Omental fat pad (tissue), 4 donors: ENCODE results near the gene ERBB4. TPM values are rescaled to one million over a fixed set of nuclear protein-coding genes. Genes with fewer than 3 reads are reported as not detected.

Experiments
- ATAC-seq: fragments of 150-250 bp; one replicate; pipeline ENCODE4 v1.9.1; 2016; ENCODE audit warnings: mild to moderate bottlenecking, moderate library complexity; ENCODE audit not compliant: low FRiP score
- DNase-seq: peaks from one replicate; pipeline ENCODE4 v3.0.0-alpha.2; 2019; ENCODE audit warnings: low spot score
- total RNA-seq, 4 donors: library from RNA; depleted of rRNA; stranded (reverse); fragments of >200 nt; gene quantifications; one replicate each; pipeline ENCODE4 v1.1.0, GENCODE V29; 2016
- TF ChIP-seq, protein P1 (sequence below), 3 donors: fragments of 450-650 bp; IDR thresholded peaks; one replicate each; pipeline ENCODE4 v1.5.1; 2016 to 2017; ENCODE audit warnings: antibody characterized with exemption in 3 of 3, mild to moderate bottlenecking in 3 of 3, moderate library complexity in 2 of 3

Gene ERBB4
- total RNA-seq, 4 donors from 2014 or later, result 0.16 to 7.7 (median 2.1) TPM

DNA sequence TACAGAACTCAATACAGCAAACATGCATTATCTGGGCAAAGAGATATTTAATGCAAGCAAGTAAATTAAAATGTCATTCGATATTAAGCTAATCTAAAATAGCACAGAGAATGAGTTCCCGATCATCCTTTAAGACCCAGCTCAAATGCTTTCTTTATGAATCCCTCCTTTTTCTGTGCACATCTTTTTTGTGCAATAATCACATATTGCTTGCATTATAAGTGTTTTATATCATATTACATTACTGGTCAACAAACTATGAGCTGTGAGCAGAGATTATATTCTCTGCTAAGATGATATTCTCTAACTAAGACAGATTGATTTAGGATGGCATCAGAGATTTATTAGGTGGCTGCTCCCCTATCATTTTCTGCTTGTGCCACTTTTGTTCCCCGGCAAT lies 146.1 kb downstream of the ERBB4 start:
- TF ChIP-seq, protein P1, sequence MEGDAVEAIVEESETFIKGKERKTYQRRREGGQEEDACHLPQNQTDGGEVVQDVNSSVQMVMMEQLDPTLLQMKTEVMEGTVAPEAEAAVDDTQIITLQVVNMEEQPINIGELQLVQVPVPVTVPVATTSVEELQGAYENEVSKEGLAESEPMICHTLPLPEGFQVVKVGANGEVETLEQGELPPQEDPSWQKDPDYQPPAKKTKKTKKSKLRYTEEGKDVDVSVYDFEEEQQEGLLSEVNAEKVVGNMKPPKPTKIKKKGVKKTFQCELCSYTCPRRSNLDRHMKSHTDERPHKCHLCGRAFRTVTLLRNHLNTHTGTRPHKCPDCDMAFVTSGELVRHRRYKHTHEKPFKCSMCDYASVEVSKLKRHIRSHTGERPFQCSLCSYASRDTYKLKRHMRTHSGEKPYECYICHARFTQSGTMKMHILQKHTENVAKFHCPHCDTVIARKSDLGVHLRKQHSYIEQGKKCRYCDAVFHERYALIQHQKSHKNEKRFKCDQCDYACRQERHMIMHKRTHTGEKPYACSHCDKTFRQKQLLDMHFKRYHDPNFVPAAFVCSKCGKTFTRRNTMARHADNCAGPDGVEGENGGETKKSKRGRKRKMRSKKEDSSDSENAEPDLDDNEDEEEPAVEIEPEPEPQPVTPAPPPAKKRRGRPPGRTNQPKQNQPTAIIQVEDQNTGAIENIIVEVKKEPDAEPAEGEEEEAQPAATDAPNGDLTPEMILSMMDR (IDR thresholded peaks at IDR 0.05), result no peak
- ATAC-seq, result no peak
- no peak for DNase-seq

DNA sequence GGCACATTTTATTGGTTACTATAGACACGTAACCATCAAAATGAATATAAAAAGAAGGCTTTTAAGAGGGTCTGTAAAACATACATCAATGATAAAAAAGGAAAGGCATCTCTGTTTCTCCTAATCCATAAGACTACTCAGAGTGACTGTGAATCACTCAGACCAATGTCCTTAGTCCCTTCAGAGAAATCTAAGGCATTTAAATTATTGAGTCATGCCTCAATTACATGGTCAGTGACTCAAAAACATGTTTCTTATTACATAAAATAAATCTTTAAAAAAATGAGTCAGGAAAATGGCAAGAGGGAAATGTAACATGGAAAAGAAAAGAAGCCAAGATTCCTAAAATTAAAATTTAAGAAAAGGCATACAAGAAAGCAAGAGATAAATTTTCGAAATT lies 146.6 kb downstream of the ERBB4 start:
- no peak for DNase-seq

DNA sequence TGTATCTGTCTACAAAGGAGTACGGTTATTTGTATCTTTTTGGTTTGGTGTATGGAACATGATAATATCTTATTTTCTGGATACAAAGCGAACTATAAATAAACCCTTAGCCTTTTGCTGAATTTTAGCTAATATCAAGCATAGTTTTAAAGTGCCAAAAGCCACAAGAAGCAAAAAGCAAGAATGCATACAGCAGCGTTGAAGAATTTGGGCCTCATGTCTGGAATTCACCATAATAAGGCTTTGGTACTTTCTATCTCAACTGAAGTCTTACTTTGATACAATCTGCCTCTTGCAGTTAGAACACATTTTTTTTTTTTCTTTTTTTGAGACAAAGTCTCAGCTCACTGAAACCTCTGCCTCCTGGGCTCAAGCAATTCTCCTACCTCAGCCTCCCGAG lies 151.5 kb downstream of the ERBB4 start:
- no peak for ATAC-seq
- DNase-seq, result no peak
- TF ChIP-seq, protein P1 (IDR thresholded peaks at IDR 0.05), result no peak

More for the DNA sequence above, 146.6 kb downstream of the ERBB4 start:
- no peak for ATAC-seq
- TF ChIP-seq, protein P1 (IDR thresholded peaks at IDR 0.05), result no peak

DNA sequence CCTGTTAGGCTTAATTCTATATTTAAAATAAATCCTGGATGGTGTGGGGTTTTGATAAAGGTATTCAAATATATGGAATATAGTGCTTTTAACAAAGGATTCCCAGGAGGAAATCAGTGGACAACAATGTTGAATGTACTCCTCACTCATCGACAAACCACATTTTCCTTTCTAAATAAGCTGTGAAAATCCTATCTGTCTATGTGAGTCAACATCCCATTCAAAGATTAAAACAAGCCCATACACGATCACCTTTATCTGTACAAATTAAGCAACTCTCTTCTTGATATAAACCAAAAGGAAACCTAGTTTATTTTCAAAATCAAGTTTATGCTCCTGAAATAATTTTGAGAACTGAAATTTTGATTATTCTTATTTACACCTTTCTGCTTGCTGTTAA lies 153.4 kb downstream of the ERBB4 start:
- TF ChIP-seq, protein P1 (IDR thresholded peaks at IDR 0.05), result no peak
- ATAC-seq, result no peak
- DNase-seq, result no peak

DNA sequence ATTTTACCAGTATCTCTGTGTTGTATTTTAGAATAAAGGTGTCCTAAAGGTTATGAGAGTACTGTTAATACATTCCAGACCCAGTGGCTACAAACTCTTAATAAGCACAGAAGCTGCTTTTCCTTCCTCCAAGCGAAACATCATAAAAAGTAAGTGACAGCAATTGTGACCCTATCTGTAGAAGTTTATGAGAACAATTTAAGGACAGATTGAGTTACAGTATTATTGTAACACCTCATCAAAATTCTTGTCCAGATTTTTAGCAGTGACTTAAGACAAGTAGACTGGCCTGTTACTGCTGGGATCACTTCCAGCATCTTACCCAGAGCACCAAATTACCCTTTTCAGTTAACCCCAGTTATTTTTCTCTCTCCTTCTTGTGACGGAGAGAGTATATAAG lies 154.6 kb downstream of the ERBB4 start:
- DNase-seq (no peak), ATAC-seq (no peak)
- TF ChIP-seq, protein P1 (IDR thresholded peaks at IDR 0.05), result no peak

DNA sequence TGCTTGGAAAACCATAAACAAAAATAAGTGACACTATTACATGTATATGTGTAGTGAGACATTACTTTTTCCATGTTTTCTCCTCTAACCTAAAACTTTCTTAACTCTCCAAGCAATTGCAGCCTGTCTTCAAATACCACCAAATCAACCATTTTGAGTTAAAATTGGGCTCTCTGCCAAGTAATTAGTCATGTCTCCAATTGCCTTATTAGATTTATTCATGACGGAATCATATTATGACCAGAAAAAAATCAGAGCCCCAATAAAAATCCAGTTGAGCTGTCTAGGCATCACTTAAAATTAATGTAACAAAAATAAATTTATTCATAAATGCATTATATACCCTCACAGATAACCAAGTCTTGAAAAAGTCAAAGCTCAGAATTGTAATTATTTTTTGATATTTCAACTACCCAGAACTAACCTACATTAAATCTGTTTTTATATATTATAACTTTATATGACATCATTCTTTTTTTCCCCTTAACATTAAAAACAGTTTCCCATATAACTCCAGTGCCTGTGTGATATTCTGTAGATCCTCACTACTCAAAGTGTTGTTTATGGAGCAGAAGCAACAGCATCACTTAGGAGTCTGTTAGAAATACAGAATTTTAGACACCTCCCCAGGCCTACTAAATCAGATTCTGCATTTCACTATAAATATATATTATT lies 157.0 kb downstream of the ERBB4 start:
- ATAC-seq (no peak), DNase-seq (no peak)
- TF ChIP-seq, protein P1 (IDR thresholded peaks at IDR 0.05), result no peak

DNA sequence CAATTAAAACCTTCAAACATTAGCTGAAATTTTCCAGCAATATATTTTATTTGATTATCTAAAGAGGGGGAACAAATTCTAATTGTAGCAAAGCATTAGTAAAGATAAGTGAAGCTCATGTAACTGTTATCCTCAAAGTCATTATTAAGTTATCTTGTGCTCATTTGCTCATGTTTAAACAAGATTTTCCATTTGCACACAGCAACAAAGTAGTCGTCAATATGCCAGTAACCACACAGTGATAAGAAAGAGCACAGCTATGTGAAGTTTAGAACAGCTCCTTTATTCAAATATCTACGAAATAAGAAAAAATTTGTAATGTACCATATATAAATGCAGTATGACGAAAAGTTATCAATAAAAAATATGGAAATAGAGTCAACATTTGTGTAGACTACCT lies 159.5 kb downstream of the ERBB4 start:
- DNase-seq, result no peak
- no peak for ATAC-seq
- TF ChIP-seq, protein P1 (IDR thresholded peaks at IDR 0.05), result no peak
